Epithelial cell of prostate (primary cell): Measurements from ENCODE around the gene CARD9.
A peak's percentile ranks its signal among the peaks of the same experiment; 100 is the strongest.
"Not testable (repeated sequence)": the region's sequence is repeated elsewhere in the genome, so short reads cannot be mapped to it uniquely, and the experiment has no call there.

Experiments
- DNase-seq: peaks from one replicate; pipeline ENCODE4 v3.0.0-alpha.2; 2011; ENCODE audit warnings: low read depth, low spot score
- H3K27ac ChIP-seq: fragments of 450-650 bp; 2 replicates; pipeline ENCODE4 v1.5.1; 2017; ENCODE audit warnings: mild to moderate bottlenecking

The CARD9 gene, protein sequence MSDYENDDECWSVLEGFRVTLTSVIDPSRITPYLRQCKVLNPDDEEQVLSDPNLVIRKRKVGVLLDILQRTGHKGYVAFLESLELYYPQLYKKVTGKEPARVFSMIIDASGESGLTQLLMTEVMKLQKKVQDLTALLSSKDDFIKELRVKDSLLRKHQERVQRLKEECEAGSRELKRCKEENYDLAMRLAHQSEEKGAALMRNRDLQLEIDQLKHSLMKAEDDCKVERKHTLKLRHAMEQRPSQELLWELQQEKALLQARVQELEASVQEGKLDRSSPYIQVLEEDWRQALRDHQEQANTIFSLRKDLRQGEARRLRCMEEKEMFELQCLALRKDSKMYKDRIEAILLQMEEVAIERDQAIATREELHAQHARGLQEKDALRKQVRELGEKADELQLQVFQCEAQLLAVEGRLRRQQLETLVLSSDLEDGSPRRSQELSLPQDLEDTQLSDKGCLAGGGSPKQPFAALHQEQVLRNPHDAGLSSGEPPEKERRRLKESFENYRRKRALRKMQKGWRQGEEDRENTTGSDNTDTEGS

GRCh38 chr9:136373300-136374182 is at the start of gene CARD9:
CARD9 (minus strand) TSS chr9:136373669; CDS start chr9:136372078, 1,591 bp downstream.
- no peak for DNase-seq
- H3K27ac ChIP-seq: peak within 1 kb of the TSS; percentile 19

- H3K27ac ChIP-seq: no peak overlapping the region
- DNase-seq: no peak
Observed at GRCh38 chr9:136422876-136423275, 49.4 kb upstream of the CARD9 start.

DNA sequence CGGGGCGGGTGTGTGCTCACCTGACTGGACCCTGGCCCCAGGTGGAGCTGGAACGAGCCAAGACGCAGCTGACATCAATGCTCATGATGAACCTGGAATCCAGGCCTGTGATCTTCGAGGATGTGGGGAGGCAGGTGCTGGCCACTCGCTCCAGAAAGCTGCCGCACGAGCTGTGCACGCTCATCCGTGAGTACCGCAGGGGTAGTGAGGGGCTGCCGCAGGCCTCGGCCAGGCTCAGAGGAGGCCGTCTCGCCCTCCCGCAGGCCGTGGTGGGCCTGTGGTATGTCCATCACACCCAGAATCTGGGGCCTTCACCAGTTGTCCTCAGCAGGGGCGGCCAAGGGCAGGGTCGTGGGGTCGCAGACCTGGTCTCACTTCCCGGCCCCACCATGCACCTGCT is 48.3 kb upstream of the CARD9 start:
- DNase-seq: no peak
- H3K27ac ChIP-seq: no peak overlapping the region

GRCh38 chr9:136419092-136419420 is 45.6 kb upstream of the CARD9 start:
- no peak for DNase-seq
- no peak overlapping the region for H3K27ac ChIP-seq

GRCh38 chr9:136418182-136419091 is 45.0 kb upstream of the CARD9 start:
- no peak overlapping the region for H3K27ac ChIP-seq

DNA sequence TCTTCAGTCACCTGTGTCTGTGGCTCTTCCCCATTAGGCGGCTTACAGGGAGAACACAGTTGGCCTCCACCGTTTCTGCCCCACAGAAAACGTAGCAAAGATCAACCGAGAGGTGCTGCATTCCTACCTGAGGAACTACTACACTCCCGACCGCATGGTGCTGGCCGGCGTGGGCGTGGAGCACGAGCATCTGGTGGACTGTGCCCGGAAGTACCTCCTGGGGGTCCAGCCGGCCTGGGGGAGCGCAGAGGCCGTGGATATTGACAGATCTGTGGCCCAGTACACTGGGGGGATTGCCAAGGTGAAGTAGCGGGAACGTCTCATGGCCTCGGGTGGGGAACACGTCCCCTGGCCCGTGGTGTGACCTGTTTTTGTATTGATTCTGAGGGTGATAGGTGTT is 43.4 kb upstream of the CARD9 start:
- no peak overlapping the region for H3K27ac ChIP-seq
- no peak for DNase-seq

More at GRCh38 chr9:136418182-136419091, 45.0 kb upstream of the CARD9 start:
- DNase-seq: no peak

GRCh38 chr9:136416427-136416826 is 43.0 kb upstream of the CARD9 start:
- no peak for DNase-seq
- no peak overlapping the region for H3K27ac ChIP-seq

- H3K27ac ChIP-seq: no peak overlapping the region
- no peak for DNase-seq
Observed at GRCh38 chr9:136412962-136413361, 39.5 kb upstream of the CARD9 start.

DNA sequence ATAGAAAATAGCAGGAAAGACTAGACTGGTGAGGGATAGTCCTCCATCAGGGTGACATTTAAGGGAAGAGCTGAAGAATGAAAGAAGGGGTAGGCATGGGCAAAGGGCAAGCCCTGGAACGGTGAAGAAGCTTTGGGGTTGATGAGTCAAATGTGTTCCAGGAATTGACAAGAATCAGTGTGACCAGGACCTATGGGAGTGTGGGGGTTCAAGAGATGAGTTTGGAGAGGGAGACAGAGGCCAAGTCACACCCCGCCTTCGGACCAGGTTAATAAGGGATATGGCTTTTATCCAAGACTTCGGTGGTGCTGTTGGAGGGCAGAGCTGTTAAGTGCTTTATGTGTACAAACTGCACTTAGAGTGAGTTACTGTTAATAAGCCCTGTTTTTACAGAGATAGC is 37.9 kb upstream of the CARD9 start:
- H3K27ac ChIP-seq: peak overlapping the region; percentile 59
- DNase-seq: no peak

GRCh38 chr9:136410500-136411287 is 37.2 kb upstream of the CARD9 start, which contains the start of the genes ENTR1 and PMPCA:
ENTR1 (minus strand) TSS chr9:136410614; CDS start chr9:136410397, 217 bp downstream.
PMPCA (plus strand) TSS chr9:136410658; CDS start chr9:136410669, 11 bp downstream.
- peak within 1 kb of the TSS; percentile 59 for H3K27ac ChIP-seq
- peak; percentile 22 for DNase-seq

- H3K27ac ChIP-seq: peak overlapping the region; percentile 59
- DNase-seq: no peak
Observed at GRCh38 chr9:136409557-136410455, 36.3 kb upstream of the CARD9 start.

DNA sequence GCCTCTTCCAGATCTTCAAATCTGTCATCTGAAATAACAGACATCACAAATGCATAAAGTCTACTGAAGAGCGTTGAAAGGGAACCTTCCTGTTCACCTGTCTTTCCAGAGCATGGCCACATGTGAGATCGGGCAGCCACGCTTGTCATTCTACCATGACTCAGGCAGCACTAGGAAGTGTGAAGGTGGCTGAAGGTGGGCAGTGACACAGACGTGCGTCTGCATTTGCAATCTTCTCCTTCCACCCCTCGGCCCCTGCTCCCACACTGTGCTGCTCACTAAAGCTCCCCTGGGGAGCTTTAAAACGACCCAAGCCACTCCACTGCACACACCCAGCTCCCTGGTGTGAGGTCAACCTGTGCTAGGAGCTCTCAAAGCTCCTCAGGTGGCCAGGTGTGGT is 34.4 kb upstream of the CARD9 start:
- no peak for DNase-seq
- H3K27ac ChIP-seq: no peak overlapping the region

GRCh38 chr9:136407061-136407460 is 33.6 kb upstream of the CARD9 start:
- not testable (repeated sequence) for H3K27ac ChIP-seq, DNase-seq

DNA sequence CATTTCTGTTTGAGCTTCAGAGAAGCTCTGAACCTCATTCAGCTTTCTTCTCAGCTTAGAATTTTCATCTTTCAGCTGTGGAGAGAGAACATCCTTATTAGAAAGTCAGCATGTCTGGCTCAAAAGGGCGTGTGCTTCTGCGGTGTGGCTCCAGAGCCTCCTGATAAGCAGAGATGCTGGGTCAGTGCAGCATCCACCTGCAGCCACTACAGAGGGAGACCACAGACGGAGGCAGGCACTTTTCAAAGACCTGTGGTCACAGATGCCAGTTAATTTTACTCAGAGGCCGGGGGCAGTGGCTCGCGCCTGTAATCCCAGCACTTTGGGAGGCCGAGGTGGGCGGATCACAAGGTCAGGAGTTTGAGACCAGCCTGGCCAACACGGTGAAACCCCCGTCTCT is 32.4 kb upstream of the CARD9 start:
- not testable (repeated sequence) for DNase-seq, H3K27ac ChIP-seq

DNA sequence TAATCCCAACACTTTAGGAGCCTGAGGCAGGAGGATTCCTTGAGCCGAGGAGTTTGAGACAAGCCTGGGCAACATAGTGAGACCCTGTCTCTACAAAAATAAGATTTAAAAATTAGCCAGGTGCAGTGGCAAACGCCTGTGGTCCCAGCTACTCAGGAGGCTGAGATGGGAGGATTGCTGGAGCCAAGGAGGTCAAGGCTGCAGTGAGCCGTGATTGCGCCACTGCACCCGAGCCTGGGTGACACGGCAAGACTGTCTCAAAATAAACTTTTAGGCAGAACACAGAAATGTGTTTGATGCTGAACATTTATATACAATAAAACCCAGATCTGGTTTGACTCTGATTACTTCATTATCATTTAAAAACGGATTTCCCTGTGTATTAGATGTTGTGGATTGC is 32.0 kb upstream of the CARD9 start:
- no peak for DNase-seq
- H3K27ac ChIP-seq: no peak overlapping the region

GRCh38 chr9:136404801-136405136 is 31.3 kb upstream of the CARD9 start:
- DNase-seq: no peak
- H3K27ac ChIP-seq: no peak overlapping the region

DNA sequence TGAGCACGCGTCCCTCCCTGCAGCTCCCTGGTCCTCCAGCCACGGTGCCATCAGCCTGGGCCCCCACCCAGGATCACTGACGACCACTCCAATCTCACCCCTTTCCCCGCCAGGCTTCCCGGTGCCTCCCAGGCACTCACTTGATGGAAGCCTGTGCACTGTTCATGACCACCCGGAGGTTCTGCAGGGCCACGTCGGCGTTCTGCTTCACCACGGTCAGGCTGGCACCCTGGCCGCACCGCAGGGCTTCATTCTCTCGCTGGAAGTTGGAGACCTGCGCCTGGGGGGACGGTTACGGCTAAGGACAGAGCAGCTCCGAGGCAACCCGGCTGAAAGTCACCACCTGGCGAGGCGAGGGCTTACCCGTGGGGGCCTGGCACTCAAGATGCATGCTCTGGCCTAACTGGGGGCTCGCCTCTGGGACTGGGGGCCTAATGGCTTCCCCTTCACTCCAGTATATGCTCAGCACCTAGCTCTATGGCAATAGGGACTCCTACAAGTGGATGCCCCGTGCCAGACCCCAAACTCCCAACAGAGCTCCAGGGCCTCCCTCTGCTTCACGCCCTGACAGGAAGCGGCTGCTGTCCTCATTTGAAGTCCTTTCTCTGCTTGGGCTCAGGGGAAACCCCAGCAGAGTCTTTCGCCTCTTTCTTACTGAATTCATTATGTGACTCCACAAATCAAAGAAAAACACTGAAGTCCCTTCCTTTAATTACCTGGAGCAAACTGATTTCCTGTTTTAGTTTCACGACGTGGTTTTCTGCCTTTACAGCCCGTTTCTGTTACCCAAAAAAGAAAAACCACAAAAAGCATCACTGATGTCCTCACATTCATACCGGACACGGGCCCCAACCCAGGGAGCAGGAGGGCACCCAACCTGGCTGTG is 30.7 kb upstream of the CARD9 start:
- H3K27ac ChIP-seq: no peak overlapping the region

More for the DNA sequence above, 30.7 kb upstream of the CARD9 start:
- DNase-seq: no peak
